WTC11 (cell line): Measurements from ENCODE around the gene RAP1GAP.

Experiments
- ATF1 ChIP-seq: sonication (generic); formaldehyde crosslinking; IDR thresholded peaks from 2 replicates; pipeline ENCODE4 v1.8.1; 2023; ENCODE audit warnings: mild to moderate bottlenecking, moderate library complexity, missing genetic modification reagents
- CREM ChIP-seq: sonication (generic); formaldehyde crosslinking; IDR thresholded peaks from 2 replicates; pipeline ENCODE4 v1.8.1; 2022; ENCODE audit warnings: mild to moderate bottlenecking, missing genetic modification reagents, moderate library complexity
- FOXP1 ChIP-seq: sonication (generic); formaldehyde crosslinking; IDR thresholded peaks from 2 replicates; pipeline ENCODE4 v1.8.0; 2022; ENCODE audit warnings: missing genetic modification reagents, mild to moderate bottlenecking, moderate library complexity, borderline replicate concordance
- FOXP4 ChIP-seq: sonication (generic); formaldehyde crosslinking; IDR thresholded peaks from 2 replicates; pipeline ENCODE4 v1.8.0; 2022; ENCODE audit warnings: mild to moderate bottlenecking, missing genetic modification reagents
- NR2C2 ChIP-seq: sonication (generic); formaldehyde crosslinking; IDR thresholded peaks from 2 replicates; pipeline ENCODE4 v1.8.0; 2022; ENCODE audit warnings: mild to moderate bottlenecking, missing genetic modification reagents
- SP1 ChIP-seq: sonication (generic); formaldehyde crosslinking; conservative IDR thresholded peaks from 2 replicates; pipeline ENCODE4 v1.8.1; 2022; ENCODE audit warnings: missing genetic modification reagents
- STAT6 ChIP-seq: sonication (generic); formaldehyde crosslinking; conservative IDR thresholded peaks from 2 replicates; pipeline ENCODE4 v1.8.1; 2023; ENCODE audit warnings: mild to moderate bottlenecking, low read depth, missing genetic modification reagents, moderate library complexity
- TF ChIP-seq, protein P1 (sequence below): fragments of 200-600 bp; IDR thresholded peaks from 2 replicates; pipeline ENCODE4 v1.8.0; 2022; ENCODE audit warnings: antibody characterized with exemption
- TF ChIP-seq, protein P2 (sequence below): fragments of 250-450 bp; sonication (Bioruptor Pico); IDR thresholded peaks from 2 replicates; pipeline ENCODE4 v1.9.0; 2021; ENCODE audit warnings: mild to moderate bottlenecking

DNA sequence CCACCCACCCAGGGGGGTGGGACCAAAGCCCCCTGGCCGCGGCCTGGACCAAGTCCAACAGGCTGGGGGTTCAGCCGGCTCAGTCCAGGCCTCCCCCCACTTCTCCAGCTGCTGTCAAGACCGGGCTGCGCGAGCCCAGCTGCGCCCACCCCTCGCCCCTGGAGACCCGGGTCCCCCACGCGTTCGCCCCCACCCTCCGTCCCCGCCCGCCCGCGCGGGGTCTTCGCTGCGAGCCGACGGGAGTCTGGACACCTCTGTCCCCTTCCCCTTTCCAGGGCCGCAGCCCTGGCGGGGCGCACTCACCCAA is 253 bp downstream of the RAP1GAP start:
- TF ChIP-seq, protein P1, sequence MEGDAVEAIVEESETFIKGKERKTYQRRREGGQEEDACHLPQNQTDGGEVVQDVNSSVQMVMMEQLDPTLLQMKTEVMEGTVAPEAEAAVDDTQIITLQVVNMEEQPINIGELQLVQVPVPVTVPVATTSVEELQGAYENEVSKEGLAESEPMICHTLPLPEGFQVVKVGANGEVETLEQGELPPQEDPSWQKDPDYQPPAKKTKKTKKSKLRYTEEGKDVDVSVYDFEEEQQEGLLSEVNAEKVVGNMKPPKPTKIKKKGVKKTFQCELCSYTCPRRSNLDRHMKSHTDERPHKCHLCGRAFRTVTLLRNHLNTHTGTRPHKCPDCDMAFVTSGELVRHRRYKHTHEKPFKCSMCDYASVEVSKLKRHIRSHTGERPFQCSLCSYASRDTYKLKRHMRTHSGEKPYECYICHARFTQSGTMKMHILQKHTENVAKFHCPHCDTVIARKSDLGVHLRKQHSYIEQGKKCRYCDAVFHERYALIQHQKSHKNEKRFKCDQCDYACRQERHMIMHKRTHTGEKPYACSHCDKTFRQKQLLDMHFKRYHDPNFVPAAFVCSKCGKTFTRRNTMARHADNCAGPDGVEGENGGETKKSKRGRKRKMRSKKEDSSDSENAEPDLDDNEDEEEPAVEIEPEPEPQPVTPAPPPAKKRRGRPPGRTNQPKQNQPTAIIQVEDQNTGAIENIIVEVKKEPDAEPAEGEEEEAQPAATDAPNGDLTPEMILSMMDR, result no peak
- no peak for TF ChIP-seq CREM (CRISPR knock-in tag)
- no peak for TF ChIP-seq SP1 (CRISPR knock-in tag)
- no peak for TF ChIP-seq STAT6 (CRISPR knock-in tag)
- no peak for TF ChIP-seq ATF1 (CRISPR knock-in tag)
- TF ChIP-seq NR2C2, result no peak
- TF ChIP-seq, protein P2, sequence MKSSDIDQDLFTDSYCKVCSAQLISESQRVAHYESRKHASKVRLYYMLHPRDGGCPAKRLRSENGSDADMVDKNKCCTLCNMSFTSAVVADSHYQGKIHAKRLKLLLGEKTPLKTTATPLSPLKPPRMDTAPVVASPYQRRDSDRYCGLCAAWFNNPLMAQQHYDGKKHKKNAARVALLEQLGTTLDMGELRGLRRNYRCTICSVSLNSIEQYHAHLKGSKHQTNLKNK (CRISPR knock-in tag), result no peak
- TF ChIP-seq FOXP1 (CRISPR knock-in tag), result no peak
- no peak for TF ChIP-seq FOXP4 (CRISPR knock-in tag)
